Glutamatergic neuron (in vitro differentiated cells): ENCODE results near the gene SOD2. TPM values are rescaled to one million over a fixed set of nuclear protein-coding genes. Genes with fewer than 3 reads are reported as not detected.

Experiments
- DNase-seq: peaks from one replicate; pipeline ENCODE4 v3.0.0; 2022
- H3K27ac Mint-ChIP-seq: one replicate; pipeline ENCODE4 v1.8.0; 2020; ENCODE audit warnings: mild to moderate bottlenecking, mixed read lengths, inconsistent platforms; ENCODE audit not compliant: unreplicated experiment
- H3K27me3 Mint-ChIP-seq: one replicate; pipeline ENCODE4 v1.8.0; 2020; ENCODE audit warnings: mild to moderate bottlenecking, moderate library complexity, mixed read lengths, inconsistent platforms; ENCODE audit not compliant: unreplicated experiment
- H3K36me3 Mint-ChIP-seq: one replicate; pipeline ENCODE4 v1.8.0; 2020; ENCODE audit warnings: mild to moderate bottlenecking, mixed read lengths, inconsistent platforms; ENCODE audit not compliant: unreplicated experiment
- H3K4me1 Mint-ChIP-seq: one replicate; pipeline ENCODE4 v1.8.0; 2020; ENCODE audit warnings: mild to moderate bottlenecking, low read depth, mixed read lengths, inconsistent platforms; ENCODE audit not compliant: unreplicated experiment
- H3K4me3 Mint-ChIP-seq: one replicate; pipeline ENCODE4 v1.8.0; 2020; ENCODE audit warnings: mild to moderate bottlenecking, mixed read lengths, inconsistent platforms; ENCODE audit not compliant: unreplicated experiment
- H3K9me3 Mint-ChIP-seq: one replicate; pipeline ENCODE4 v1.8.0; 2020; ENCODE audit warnings: mild to moderate bottlenecking, moderate library complexity, mixed read lengths, inconsistent platforms; ENCODE audit not compliant: unreplicated experiment
- total RNA-seq: library from RNA; stranded (reverse); fragmentation: NEBNext Ultra II Directional; extraction: Animal tissue kit (Norgen Biotek cat#: 25700); gene quantifications from one replicate; pipeline ENCODE4 v1.2.1, GENCODE V29; 2021; ENCODE audit not compliant: unreplicated experiment
- TF ChIP-seq, protein P1 (sequence below): fragments of 200-600 bp; sonication (generic); IDR thresholded peaks from one replicate; pipeline ENCODE4 v1.5.0; 2021; ENCODE audit not compliant: partially characterized antibody, unreplicated experiment

SOD2 gene
- total RNA-seq, 1 donor from 2014 or later = 56.5 TPM

DNA sequence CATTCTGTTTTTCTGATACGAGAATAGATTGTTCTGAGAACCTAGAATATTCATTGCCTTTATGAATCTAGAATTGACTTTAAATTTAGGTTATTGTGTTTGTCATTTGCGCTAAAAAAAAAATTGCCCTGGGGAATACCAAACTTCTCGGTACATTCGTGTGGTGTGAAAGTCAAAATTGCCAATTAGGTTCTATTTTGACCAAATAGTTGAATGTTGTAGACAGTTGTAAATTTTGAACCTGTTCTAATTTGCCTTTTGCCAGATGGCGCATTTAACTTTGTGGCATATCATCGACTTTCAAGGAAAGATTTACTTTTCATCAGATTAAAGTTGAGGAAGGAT lies 37.3 kb upstream of the SOD2 start:
- Mint-ChIP-seq H3K9me3 (peaks cover 19% of the 10 kb centered on the region), H3K27ac (no peak overlapping the region), H3K4me1 (peaks cover 10% of the 10 kb centered on the region), H3K27me3 (peaks cover 11% of the 10 kb centered on the region), H3K36me3 (no peaks in the 10 kb centered on the region), H3K4me3 (no peak overlapping the region)
- DNase-seq = no peak
- TF ChIP-seq, protein P1, sequence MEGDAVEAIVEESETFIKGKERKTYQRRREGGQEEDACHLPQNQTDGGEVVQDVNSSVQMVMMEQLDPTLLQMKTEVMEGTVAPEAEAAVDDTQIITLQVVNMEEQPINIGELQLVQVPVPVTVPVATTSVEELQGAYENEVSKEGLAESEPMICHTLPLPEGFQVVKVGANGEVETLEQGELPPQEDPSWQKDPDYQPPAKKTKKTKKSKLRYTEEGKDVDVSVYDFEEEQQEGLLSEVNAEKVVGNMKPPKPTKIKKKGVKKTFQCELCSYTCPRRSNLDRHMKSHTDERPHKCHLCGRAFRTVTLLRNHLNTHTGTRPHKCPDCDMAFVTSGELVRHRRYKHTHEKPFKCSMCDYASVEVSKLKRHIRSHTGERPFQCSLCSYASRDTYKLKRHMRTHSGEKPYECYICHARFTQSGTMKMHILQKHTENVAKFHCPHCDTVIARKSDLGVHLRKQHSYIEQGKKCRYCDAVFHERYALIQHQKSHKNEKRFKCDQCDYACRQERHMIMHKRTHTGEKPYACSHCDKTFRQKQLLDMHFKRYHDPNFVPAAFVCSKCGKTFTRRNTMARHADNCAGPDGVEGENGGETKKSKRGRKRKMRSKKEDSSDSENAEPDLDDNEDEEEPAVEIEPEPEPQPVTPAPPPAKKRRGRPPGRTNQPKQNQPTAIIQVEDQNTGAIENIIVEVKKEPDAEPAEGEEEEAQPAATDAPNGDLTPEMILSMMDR = no peak

DNA sequence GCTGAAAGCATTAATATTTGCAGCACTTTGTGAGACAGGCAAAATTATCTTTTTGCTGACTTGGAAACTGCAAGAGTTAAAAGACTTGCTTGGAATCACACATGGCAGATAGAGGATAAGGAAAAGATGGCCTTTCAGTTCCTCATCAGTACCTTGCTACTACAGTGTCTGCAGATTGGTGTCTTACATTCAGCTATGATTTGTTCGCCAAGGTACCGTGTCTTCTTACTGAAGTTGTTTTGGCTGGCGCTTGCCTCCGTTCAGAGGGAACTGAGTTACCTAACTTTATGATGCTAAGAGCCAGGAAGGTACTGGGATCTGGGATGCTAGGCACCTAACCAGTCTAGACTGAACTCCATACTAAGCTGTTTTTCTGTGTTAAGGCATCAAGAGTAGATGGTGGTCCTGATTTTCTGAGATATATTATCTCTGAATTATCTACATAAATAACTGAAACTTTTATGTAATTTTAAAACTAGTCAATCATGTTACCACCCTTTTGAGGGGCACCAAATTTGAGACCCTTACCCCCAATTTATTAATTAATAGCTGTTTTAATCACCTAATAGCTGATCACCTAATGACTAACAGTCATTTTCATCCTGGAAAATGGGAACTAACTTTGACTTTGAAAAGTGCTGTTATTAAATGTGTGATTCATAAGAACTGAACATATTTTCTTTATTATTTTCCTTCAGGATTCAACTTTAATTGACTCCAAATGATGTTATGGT lies 36.7 kb upstream of the SOD2 start:
- Mint-ChIP-seq H3K36me3 (no peaks in the 10 kb centered on the region), H3K4me3 (peak overlapping the region; percentile 91)

DNA sequence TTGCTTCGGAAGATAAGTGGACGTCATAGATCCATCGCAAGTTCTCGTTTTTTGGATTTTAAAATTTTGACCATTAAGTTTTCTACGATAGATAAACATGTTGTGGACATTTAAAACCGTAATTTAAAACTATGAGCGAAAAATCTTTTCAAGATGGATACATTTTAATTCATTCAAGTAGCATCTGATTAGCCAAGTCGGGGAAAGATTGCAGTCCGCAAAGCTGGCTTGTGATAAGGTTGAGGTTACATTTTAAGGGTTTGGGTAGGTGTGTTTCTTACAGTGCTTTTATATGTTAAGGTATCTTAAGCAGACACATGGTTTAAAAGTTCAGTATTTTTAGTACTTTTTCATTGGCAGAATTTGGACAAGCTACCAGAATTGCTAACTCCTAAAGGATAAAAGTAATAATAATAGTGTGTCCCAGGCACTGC lies 35.5 kb upstream of the SOD2 start:
- no peak for DNase-seq
- TF ChIP-seq, protein P1 = no peak
- Mint-ChIP-seq H3K36me3 (no peaks in the 10 kb centered on the region), H3K9me3 (peaks cover 19% of the 10 kb centered on the region), H3K27ac (peak overlapping the region; percentile 92), H3K4me3 (peak overlapping the region; percentile 91), H3K4me1 (peaks cover 10% of the 10 kb centered on the region), H3K27me3 (peaks cover 11% of the 10 kb centered on the region)

More for the DNA sequence above, 36.7 kb upstream of the SOD2 start:
- H3K27me3 Mint-ChIP-seq = peaks cover 11% of the 10 kb centered on the region
- H3K9me3 Mint-ChIP-seq = peaks cover 19% of the 10 kb centered on the region
- no peak overlapping the region for H3K27ac Mint-ChIP-seq
- TF ChIP-seq, protein P1 = no peak
- H3K4me1 Mint-ChIP-seq = peaks cover 10% of the 10 kb centered on the region
- no peak for DNase-seq

DNA sequence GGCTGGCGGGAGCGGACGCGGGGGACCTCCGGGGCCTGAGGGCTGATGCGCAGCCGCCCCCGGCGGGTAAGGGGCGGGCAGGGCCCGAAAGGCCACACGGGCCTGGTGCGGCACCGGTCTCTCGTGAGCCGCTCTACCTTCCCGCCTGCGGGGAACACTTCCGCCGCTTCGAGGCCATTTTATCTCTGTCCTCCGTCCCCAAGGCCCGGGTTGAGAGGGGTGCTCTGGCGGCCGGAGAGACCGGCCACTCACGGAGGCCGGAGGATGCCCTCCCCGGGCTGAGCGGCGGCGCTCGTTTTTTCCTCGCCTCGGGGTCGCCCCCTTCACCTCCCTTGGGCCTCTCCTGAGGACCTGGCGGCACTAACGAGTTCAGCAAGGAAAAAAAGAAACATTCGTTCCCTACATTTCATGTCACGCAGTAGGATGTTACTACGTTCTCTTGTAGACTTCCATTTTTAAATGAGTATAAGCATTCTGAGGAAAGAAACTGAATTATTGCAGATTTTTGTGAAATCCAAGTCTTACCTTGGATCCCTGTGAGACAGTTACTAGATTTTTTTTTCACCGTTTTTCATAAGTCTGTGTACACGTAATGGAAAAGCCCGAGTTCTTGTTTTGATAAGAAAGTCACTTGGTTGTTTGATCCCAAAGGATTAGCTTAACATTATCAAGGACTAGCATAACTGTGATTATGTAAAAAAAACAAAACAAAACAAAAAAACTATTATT lies 34.8 kb upstream of the SOD2 start:
- Mint-ChIP-seq H3K27me3 (peaks cover 11% of the 10 kb centered on the region), H3K36me3 (no peaks in the 10 kb centered on the region), H3K4me3 (peak overlapping the region; percentile 91), H3K4me1 (peaks cover 10% of the 10 kb centered on the region), H3K27ac (peak overlapping the region; percentile 92), H3K9me3 (peaks cover 19% of the 10 kb centered on the region)
- TF ChIP-seq, protein P1 = no peak
- DNase-seq = peak; percentile 75
